HG03196 (cell line): ENCODE results near the gene RNF123.
"Not testable (repeated sequence)": the region's sequence is repeated elsewhere in the genome, so short reads cannot be mapped to it uniquely, and the experiment has no call there.

ENCODE experiments used
- ATAC-seq: cut with Tn5 transposase; IDR thresholded peaks from one replicate; pipeline ENCODE4 v1.9.1; 2021; ENCODE audit not compliant: unreplicated experiment

The RNF123 gene

DNA sequence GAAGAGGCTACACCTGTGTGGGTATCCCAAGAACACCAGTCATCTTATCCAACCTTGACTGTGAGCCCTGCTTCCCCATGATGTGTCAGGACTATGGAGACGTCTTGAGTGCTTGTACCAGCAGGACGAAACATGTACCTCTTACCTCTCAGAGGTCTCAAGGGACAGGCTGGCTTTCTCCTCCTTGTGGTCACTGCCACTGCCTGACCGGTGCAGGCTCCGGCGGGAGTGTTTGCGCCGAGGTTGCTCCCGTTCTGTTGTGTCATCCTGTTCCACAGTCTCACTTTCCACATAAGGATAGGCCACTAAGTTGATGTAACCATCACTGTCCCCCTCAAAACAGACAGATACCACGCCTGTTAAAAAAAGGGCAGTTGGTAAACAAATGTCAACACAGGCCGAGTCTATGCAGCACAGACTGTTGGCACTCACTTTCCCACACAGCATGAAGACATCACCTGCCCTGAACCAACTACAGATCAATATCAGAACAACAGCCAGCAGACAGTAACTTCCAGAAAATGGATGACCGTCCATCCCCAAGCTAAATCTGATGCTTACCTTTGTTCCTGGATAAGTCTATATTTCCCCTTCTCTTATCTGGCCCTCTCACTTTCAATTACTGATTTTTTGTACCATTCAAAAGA lies 48.8 kb downstream of the RNF123 start:
- ATAC-seq = no peak

- no peak for ATAC-seq
These were observed 51.1 kb downstream of the RNF123 start for GRCh38 chr3:49740427-49740826.

GRCh38 chr3:49745986-49746385 lies 56.6 kb downstream of the RNF123 start:
- ATAC-seq = no peak

- no peak for ATAC-seq
These were observed 58.6 kb downstream of the RNF123 start for GRCh38 chr3:49747792-49748480.

DNA sequence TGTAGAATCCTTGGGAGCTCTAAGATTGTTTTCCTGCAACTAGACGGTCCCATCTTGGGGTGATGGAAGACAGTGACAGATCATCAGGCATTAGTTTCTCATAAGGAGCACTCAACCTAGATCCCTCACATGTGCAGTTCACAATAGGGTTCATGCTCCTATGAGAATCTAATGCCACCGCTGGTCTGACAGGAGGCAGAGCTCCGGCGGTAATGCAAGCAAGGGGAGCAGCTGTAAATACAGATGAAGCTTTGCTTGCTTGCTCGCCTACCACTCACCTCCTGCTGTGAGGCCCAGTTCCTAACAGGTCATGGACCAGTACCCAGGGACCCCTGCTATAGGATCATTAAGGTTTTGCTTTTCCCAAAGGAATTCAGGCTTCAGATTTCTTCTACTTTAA lies 59.5 kb downstream of the RNF123 start:
- not testable (repeated sequence) for ATAC-seq

DNA sequence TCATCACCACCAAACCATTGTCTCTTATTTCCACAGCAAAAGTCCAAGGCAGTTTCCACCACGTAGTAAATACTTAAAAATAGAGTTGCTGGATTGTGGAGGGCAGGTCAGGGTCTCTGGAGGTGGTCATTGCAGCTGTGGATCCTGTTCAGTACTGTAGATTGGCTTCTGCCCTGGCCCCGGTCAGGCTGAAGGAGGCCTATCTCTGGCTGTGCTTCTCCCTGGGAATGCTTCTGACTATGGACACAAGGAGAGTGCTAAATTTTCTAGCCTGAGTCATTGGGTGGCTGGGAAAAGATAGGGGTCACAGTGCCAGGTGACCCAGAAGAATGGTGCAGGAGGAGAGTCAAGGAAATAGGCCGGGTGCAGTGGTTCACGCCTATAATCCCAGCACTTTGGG lies 60.7 kb downstream of the RNF123 start:
- no peak for ATAC-seq

DNA sequence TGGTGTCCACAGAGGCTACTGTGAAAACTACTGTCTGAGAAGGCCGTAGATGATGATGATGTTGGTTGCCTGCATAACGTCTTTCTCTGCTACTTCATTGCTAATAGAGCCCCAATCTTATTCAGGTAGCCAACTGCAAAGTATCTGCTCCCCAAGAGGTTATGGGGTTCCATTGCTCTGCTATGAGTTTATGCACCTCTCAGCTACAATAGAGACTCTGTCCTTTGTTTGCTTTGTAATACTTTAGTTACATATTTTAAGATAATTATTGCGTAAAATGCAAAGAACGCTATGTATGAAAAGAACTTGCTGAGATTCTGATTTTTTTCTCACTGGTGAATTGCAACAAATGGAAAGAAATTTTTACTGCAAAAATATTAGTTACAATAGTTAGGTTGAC lies 62.1 kb downstream of the RNF123 start:
- ATAC-seq = no peak

- ATAC-seq = no peak
These were observed 65.2 kb downstream of the RNF123 start for GRCh38 chr3:49754536-49754935.

DNA sequence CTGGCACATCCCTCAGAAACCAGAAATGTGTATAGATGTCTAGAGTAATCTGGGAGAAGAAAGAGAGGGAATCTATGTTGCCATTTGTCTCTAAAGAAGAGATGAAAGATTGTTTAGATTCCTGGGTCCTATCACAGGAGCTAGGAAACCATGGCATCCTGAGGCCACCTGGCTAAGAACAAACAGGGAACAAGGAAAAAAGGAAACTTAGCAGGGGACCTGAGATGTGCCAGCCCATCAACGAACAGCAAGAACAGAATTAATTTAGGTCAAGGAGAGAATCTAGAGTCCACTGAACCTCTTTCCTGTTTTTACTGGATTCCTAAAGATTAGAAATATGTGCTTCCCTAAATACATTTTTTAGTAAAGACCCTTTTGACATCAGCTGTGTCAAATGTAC lies 66.7 kb downstream of the RNF123 start:
- ATAC-seq = no peak

DNA sequence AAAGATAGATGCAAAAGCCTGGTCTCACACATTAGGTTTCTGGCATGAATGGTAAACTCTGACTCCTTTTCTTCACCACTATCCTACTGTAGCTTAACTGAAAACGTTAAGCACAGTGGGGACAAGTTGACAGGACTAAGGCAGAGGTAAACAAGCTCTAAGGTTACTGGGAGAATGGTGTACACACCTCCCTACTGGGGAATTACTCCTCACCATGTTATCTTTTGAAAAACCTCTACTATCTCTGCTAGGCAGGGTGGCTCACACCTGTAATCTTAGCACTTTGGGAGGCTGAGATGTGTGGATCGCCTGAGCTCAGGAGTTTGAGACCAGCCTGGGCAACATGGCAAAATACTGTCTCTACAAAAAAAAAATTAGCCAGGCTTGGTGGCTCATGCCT lies 67.8 kb downstream of the RNF123 start:
- ATAC-seq = no peak

- ATAC-seq = no peak
These were observed 69.9 kb downstream of the RNF123 start for GRCh38 chr3:49759226-49759625.

GRCh38 chr3:49761661-49762060 lies 72.3 kb downstream of the RNF123 start:
- ATAC-seq = no peak

DNA sequence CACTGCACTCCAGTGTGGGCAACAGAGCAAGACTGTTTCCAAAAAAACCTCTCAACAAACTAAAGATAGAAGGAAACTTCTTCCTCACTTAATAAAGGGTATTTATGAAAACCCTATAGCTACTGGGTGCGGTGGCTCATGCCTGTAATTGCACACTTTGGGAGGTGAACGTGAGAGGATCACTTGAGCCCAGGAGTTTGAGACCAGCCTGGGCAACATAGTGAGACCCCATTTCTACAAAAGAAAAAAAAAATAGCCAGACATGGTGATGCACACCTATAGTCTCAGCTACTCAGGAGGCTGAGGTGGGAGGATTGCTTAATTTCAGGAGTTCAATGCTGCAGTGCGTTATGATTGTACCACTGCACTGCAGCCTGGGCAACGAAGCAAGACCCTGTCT lies 74.6 kb downstream of the RNF123 start:
- no peak for ATAC-seq

DNA sequence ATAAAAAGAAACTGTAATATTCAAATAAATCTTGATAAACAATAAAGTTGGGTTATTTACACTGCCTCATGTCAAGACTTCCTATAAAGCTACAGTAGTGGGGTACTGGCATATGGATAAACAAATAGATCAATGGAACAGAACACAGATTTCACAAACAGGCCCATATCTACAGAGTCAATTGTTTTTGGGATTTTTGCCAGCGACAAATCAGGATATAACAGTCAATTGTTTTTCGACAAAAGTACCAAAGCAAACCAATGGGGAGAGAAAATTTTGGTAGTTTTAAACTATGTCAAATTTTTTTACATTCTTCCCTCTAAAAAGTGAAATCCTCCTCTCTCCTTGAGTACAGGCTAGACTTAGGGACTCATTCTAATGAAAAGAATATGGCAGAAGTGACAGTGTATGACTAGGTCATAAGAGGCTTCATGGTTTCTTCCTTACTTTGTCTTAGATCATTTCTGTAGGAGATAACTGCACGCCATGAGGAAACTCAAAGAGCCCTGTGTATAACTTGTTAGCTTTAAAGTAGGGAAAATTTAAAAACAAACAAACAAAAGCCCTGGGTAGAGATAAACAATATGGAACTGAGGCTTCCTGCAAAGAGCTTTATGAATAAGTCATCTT lies 80.0 kb downstream of the RNF123 start:
- no peak for ATAC-seq

DNA sequence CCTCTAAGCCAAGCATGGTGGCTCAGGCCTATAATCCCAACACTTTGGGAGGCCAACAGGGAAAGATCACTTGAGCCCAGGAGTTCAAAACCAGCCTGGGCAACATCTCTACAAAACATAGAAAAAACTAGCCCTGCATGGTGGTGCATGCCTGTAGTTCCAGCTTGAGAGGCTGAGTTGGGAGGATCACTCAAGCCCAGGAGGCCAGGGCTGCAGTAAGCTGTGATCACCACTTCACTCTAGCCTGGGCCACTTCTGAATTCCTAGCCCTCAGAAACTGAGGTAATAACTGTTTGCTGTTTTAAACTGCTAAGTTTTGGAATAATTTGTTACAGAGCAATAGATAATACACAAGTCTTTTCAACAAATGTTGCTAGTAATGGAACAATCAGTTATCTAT lies 80.6 kb downstream of the RNF123 start:
- ATAC-seq = no peak
